K562 (cell line): ENCODE results near the gene PGF. TPM values are rescaled to one million over a fixed set of nuclear protein-coding genes. Genes with fewer than 3 reads are reported as not detected.

Experiments used
- ADNP ChIP-seq: fragments of 200-800 bp; sonication (Bioruptor generic); IDR thresholded peaks from 2 replicates; pipeline ENCODE4 v1.6.1; 2016; ENCODE audit warnings: missing genetic modification characterization, missing compliant biosample characterization
- ATF4 ChIP-seq: fragments of 450-650 bp; formaldehyde crosslinking; IDR thresholded peaks from 2 replicates; pipeline ENCODE4 v1.4.0; 2022; ENCODE audit warnings: mild to moderate bottlenecking, moderate library complexity
- BCOR ChIP-seq: fragments of 450-650 bp; IDR thresholded peaks from 2 replicates; pipeline ENCODE4 v1.6.1; 2016
- CBFB ChIP-seq: sonication (generic); formaldehyde crosslinking; IDR thresholded peaks from 2 replicates; pipeline ENCODE4 v1.4.0; 2020; ENCODE audit warnings: mild to moderate bottlenecking, missing genetic modification reagents
- HCFC1 ChIP-seq: IDR thresholded peaks from 2 replicates; pipeline ENCODE4 v1.6.1; 2012; ENCODE audit warnings: low read depth, low read length, improper control_type of control experiment
- KDM1A ChIP-seq, 2 experiments: fragments of 450-650 bp; IDR thresholded peaks; 2 replicates each; pipeline ENCODE4 v1.6.1; 2016; ENCODE audit warnings: mild to moderate bottlenecking in 2 of 2
- POU5F1 ChIP-seq: fragments of 150-350 bp; IDR thresholded peaks from 2 replicates; pipeline ENCODE4 v1.6.1; 2014; ENCODE audit warnings: borderline replicate concordance, low read length, low read depth, mild to moderate bottlenecking; ENCODE audit not compliant: partially characterized antibody
- RBM25 ChIP-seq: fragments of 200-400 bp; formaldehyde crosslinking; IDR thresholded peaks from 2 replicates; pipeline ENCODE4 v1.6.1; 2018; ENCODE audit warnings: low read length, low read depth, moderate library complexity; ENCODE audit not compliant: severe bottlenecking
- RCOR1 ChIP-seq, 2 experiments: IDR thresholded peaks; 2 replicates each; pipeline ENCODE4 v1.6.1; 2012; ENCODE audit warnings: low read depth in 2 of 2, low read length in 2 of 2, borderline replicate concordance in 1 of 2, improper control_type of control experiment in 1 of 2
- RHOXF2B ChIP-seq: fragments of 250-450 bp; sonication (Bioruptor Pico); conservative IDR thresholded peaks from 2 replicates; pipeline ENCODE4 v1.5.1; 2021
- TGIF2 ChIP-seq: sonication (generic); formaldehyde crosslinking; IDR thresholded peaks from 2 replicates; pipeline ENCODE4 v1.8.1; 2022; ENCODE audit warnings: mild to moderate bottlenecking, missing genetic modification reagents, moderate library complexity
- ZMIZ1 ChIP-seq, 2 experiments: fragments of 150-350 bp in 1 of 2; IDR thresholded peaks; 2 replicates each; pipeline ENCODE4 v1.6.1; 2012 to 2016; ENCODE audit warnings: low read depth in 2 of 2, low read length in 2 of 2, mild to moderate bottlenecking in 1 of 2, moderate library complexity in 1 of 2
- ZNF197 ChIP-seq: fragments of 200-800 bp; sonication (Bioruptor generic); IDR thresholded peaks from 2 replicates; pipeline ENCODE4 v1.6.1; 2016; ENCODE audit warnings: low read depth, missing genetic modification characterization, missing compliant biosample characterization
- ZNF592 ChIP-seq: fragments of 450-650 bp; IDR thresholded peaks from 2 replicates; pipeline ENCODE4 v1.6.1; 2017; ENCODE audit warnings: antibody characterized with exemption, mild to moderate bottlenecking
- polyA plus RNA-seq, 8 experiments: library from polyadenylated mRNA; depleted of rRNA in 4 of 8; stranded (reverse) in 5 of 8; unstranded in 3 of 8; fragments of >200 nt; fragmentation: Nextera tagmentation in 2 of 8; fragmentation: Illumina TruSeq in 1 of 8; extraction: Ambion mirVana in 2 of 8; extraction: Trizol in 1 of 8; gene quantifications; 2 replicates each; pipeline versions ENCODE4 v1.2.1 to v1.2.3, GENCODE V29; 2011 to 2014; ENCODE audit warnings: inconsistent platforms in 1 of 8, missing spikeins in 1 of 8
- total RNA-seq, 7 experiments: library from RNA; depleted of rRNA in 6 of 7; stranded (reverse); fragments of >200 nt in 6 of 7; fragmentation: Illumina TruSeq in 2 of 7; extraction: Trizol in 2 of 7; gene quantifications; 2 replicates each; pipeline versions ENCODE4 v1.2.1 to v1.2.3, GENCODE V29; 2011 to 2021; ENCODE audit warnings: low replicate concordance in 1 of 7

The PGF gene
- total and polyA plus RNA-seq, 9 of the 15 experiments (the other 6 are each of a cell fraction or from before 2014, with no cell fraction given), result 0.04 to 0.44 (median 0.18) TPM

GRCh38 chr14:74952697-74953484 lies 2.5 kb downstream of the PGF start (continued):
- TF ChIP-seq ADNP (tag), result peak; percentile 80; the same call in 1 of the 2 replicates
- peak; percentile 88 for TF ChIP-seq BCOR
- TF ChIP-seq TGIF2, result no peak
- TF ChIP-seq ZNF197 (CRISPR knock-in tag), result no peak
- TF ChIP-seq ZMIZ1 (IDR thresholded peaks at IDR 0.05; ENCODE audit: low read depth in 2 of 2, low read length in 2 of 2), result no peak
- TF ChIP-seq HCFC1, result no peak
- peak in 1 of 2 experiments; percentile 39; a peak in 1 of 4 replicates for TF ChIP-seq RCOR1 (IDR thresholded peaks at IDR 0.05; ENCODE audit: borderline replicate concordance in 1 of 2, low read depth in 2 of 2, low read length in 2 of 2)
- no peak for TF ChIP-seq ATF4
- no peak for TF ChIP-seq CBFB (CRISPR knock-in tag)
- peak; percentile 54 to 76; a peak in 3 of 4 replicates for TF ChIP-seq KDM1A (IDR thresholded peaks at IDR 0.05)
- no peak for TF ChIP-seq POU5F1
- TF ChIP-seq RHOXF2B (CRISPR knock-in tag), result no peak
- peak; percentile 90 for TF ChIP-seq RBM25
- TF ChIP-seq ZNF592, result no peak
- TF ChIP-seq, all 486 proteins: peak for 6
